NCI-H1694 (cell line): ENCODE measurements around the gene CES1.
"Not testable (repeated sequence)": the region's sequence is repeated elsewhere in the genome, so short reads cannot be mapped to it uniquely, and the experiment has no call there.

Experiments
- DNase-seq: peaks from one replicate; lab custom pipeline; 2025; lab: John Stamatoyannopoulos, UW

Gene CES1

DNA sequence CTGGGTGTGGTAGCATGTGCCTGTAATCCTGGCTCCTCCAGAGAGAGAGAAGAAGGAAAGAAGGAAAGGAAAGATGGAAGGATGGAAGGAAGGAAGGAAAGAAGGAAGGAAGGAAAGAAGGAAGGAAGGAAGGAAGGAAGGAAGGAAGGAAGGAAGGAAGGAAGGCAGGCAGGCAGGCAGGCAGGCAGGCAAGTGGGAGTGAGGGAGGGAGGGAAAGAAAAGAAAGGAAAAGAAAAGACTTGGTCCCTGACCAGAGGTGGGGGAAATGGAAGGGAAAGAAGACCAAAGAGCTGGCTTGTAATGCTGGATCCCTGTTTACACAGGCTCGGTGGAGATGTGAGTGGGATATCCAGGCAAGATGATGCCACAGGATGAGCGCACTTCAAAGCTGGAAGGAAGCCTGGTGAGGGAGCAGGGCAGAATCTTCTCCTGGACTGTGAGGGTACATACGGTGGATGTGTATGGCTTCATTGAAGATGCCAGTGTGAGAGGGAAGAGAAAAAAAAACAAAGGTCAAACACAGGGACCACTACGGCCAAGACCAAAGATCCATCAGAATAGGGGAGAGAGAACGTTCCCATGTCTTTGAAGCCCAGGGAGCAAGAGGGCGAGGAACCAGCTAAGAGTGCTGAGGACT, 2.1 kb downstream of the CES1 start:
- DNase-seq, result no peak

DNA sequence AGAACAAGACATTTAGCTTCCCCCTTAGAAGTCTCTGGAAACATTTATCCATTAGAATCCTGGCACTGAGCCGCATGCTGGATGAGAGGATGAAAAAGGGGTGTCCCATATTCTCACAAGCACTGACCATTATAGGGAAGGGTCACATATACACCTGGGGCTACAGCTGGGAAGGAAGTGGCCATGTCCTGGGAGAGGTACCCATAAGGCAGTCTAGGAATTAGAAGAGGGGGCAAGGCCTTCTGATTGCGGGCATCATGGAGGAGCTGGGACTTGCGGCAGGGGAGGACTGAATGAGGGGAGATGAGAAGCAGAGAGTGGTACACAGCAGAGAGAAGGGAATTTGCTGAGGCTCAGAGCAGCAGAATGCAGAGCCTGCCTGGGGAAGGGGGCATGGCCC, 3.7 kb downstream of the CES1 start:
- not testable (repeated sequence) for DNase-seq

DNA sequence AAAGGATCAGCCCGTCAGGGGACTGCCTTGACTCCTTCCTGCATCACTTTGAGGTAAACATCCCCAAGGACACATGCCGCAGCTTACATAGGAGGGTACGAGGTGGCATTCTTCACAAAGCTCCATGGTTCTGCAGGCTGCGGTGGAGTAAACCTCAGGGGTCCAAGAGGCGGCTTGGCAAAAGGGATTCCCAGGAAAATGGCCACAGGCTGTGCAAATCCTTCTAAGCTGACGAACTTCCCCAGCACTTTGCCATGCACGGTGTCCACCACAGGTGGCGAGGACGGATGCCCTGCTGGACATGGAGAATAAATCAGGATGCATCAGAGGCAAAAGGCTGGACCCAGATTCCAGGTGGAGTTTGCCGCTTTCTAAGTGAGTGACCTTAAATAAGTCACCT, 4.2 kb downstream of the CES1 start:
- no peak for DNase-seq

DNA sequence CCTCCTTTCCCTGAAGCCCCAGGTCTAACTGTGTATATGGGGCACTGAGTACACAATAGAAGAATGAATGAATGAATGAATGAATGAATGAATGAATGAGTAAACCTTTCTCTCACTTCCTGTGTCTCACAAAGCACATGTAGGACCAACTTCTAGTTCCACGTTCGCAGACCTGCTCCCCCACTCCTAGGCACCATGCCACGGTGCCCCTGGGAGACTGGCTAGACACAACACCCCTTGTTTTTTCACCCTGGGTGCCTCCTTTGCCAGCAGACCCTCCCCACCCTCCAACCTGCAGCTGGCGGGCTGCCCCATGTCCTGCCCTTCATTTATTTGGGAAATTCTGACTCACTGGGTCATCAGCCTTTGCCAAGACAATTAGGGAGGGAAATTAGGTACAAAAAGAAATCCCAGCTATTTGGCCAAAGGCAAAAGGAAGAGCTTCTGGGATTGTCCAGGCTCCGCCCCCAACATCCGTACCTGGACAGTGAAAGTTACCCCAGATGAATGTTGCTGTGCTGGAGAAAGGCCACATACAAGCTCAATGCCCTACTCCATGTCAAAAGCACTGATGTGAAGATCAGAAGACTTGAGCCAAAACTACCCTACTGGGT, 7.7 kb downstream of the CES1 start:
- no peak for DNase-seq

DNA sequence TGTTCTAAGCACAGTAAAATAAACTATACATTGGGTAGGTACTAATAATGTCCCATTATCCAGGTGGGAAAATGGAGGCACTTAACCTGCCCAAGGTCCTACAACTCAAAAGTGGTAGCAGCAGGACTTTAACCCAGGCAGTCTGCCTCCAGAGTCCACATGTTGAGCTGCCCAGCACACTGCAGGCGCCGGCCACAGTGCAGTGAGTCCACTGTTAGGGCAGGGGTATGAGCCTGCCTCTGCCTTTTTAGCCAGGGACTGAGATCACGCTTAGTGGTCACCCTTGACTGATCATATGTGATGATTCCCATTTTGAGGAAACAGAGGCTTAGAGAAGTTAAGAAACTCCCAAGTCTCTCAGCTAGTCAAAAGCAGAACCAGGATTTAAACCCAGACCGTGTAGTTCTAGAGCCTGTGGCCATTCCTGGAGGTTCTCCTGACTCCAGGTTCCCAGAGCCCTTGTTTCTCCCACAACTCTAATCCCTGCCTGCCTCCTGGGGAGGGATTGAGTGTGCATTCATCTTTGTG, 8.4 kb downstream of the CES1 start:
- no peak for DNase-seq

DNA sequence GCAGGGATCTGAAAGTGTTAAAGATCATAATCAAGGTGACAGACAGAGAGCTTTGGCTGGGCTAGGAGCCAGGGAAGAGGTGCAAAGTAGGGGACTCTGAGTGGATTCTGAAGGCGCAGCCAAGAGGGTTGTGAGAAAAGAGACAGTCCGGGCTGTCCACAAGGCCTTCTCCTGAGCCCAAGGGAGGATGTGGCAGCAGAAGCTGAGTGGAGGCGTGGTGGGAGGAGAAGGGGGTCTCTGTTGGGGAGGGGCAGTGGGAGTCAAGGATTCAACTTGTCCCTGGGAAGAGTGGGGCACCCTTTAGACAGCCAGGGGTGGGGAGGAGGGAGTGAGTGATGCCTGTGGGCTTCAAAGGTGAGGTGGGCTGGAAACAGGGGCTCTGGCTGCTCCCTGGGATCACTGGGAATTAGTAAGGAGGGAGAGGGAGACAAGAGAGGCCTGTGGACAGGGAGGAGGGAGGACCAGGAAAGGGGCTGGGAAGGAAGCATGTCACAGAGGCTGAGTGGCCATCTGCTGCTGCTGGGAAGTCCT, 10.6 kb downstream of the CES1 start:
- DNase-seq, result no peak

DNA sequence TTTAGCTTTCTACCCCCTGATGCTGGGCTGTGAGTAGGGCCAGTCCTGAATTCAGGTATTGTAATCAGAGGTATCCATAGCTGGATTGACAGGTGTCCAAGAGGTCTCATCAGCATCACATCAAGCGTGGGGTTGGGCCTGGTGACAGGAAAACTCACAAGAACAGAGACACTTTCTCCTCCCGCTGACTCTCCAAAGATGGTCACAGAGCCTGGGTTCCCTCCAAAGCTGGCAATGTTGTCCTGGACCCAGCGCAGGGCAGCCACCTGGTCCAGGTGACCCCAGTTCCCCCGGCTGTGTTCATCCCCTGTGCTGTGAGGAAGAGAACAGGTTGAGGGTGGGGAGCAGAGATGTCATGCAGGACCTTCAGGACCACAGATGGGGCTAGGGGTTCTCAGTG, 11.7 kb downstream of the CES1 start:
- DNase-seq, result no peak

DNA sequence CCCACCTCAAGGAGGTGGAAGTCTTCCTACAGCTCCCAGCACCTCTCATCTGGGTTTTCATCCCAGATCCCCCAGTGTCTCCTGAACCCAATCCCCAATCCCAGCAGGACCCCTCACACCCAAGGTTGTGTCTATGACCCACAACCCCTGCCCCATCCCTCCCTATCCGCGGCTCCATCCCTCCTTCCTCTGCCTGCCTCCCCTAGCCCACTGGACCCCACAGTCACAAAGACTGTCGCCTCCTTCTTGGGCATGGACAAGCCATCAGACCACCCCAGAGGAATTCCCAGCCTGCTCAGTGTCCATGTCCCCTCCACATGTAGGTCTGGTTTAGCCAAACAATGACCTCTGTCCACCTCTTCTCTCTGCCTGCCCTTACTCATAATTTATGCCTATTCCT, 12.3 kb downstream of the CES1 start:
- DNase-seq, result no peak

DNA sequence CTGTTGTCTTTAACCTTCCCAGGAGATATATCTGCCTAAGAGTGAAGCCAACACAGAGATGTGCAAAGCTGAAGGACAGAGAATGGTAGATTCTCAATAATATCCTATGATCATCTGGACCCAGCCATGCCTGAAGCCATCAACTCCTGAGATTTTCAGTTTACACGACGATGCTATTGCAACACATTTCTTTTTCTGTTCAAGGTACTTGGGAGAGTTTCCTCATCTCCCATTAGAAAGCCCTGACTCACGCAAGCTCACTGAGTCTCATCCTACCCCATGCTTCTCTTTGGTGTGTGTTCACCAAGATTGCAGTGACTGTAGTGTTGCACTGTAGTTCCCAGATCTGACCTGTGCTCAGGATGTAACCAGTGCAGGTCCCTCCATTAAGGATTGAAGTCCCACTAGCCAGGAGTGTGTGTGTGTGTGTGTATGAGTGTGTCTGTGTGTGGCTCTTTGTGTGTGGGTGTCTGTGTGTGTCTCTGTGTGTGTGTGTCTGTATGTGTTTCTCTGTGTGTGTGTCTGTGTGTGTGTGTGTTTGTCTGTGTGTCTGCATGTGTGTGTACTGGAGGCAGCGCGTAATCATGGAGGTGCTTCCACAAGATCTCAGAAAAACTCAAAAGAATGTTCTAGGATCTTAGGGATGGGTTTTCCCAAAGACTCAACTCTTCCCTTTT, 15.5 kb downstream of the CES1 start:
- no peak for DNase-seq

DNA sequence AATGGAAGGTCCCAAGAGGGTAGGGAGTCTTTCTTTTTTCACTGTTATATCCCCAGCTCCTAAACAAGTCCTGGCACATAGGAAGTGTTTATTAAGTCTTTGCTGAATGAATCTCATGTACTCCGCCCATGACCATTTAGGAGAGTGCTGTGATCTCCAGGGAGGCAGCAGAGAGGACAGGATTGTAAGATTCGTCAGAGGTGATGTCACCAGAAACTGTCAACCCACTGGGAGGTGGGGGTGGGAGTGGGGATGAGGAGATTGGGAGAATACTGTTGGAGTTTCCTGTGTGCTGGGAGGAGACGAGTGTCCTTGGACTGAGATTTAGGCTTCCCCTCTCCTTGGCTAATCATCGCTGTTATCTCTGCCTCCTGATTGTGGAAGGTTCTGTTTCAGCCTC, 16.7 kb downstream of the CES1 start:
- not testable (repeated sequence) for DNase-seq

DNA sequence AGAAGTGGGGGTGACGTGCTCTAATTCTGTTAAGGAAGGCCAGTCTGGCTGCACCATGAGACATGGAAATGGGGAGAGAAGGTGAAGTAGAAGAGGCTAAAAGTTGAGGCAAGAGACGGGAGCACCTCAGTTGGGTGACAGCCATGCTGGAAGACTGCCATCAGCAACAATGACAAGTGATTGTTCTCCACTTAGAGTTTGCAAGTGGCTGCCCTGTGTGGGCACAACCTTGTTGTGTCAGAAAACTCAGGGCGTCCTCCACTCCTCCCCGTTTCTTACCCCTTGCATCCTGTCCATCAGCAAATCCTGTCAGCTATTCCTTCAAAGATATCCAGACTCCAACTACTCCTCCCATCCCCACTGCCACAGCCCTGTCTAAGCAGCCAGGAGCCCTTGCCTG, 17.6 kb downstream of the CES1 start:
- DNase-seq, result no peak

DNA sequence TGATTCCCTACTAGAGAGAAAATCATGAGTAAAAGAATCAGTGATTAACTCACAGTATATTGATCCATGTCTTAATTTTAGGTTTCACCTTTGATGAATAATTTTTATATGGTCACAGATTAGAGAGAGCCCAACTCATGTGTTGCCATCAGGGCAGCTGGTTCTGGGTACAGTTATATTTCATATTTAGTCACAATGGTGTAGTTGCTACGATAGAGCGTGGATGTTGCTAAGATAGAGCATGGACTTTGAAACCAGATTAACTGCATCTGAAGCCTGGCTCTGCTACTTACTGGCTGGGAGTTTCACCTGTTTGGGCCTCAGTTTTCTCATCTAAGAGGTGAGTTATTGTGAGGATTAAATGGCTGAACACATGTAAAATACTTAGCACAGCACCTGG, 18.7 kb downstream of the CES1 start:
- not testable (repeated sequence) for DNase-seq

DNA sequence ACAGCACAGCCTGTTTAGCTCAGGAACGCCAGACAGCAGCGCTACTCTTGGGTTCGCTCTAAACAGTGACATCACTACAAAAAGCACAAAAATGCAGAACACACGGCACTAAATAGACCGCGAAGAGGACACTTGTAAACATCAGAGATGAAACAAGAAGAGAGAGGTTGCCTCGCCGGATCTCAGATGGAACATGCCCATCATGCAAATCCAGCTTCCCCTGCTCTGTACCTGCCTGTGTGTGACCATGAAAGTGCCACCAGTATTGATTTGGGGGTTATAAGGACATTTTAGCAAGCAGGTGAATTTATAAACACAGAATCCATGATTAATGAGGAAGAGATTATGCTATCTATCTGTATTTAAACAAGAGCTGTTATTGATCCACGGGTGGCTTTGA, 19.2 kb downstream of the CES1 start:
- DNase-seq, result not testable (repeated sequence)

DNA sequence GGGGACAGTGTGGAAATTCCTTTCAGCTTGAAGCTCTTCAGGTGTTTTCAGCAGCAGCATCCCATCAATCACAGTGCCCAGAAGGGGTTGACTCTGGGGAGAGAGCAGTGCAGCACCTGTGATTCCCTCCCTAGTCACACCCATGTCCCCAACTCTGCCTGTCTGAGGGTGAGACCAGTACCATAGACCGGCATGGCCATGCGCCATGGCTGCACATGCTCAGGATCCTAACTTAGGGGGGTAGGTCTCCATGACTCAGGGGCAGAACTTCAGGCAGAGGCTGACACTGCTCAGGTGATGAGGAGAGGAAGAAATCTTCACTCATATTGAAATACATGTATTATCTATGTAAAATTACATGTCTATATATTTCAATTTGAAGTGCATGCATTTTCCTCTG, 19.9 kb downstream of the CES1 start:
- DNase-seq, result no peak

DNA sequence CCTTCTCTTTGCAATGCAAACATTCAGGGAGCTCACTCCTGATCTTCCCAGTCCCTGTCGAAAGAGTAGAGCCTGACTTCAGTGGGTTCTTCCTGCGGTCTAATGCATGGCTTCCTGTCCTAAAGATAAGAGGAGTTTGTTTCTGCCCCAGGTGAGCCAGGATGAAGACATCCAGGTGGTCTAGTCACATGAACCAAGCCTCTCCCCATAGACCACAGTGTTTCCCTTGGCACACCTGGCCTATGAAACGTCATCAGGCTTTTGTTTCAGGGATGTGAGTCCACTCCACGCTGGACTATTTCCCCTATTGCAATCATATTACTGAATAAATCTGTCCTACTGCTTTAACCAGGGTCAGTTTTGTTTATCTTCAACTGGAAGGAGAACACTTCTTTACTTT, 21.1 kb downstream of the CES1 start:
- DNase-seq, result no peak

DNA sequence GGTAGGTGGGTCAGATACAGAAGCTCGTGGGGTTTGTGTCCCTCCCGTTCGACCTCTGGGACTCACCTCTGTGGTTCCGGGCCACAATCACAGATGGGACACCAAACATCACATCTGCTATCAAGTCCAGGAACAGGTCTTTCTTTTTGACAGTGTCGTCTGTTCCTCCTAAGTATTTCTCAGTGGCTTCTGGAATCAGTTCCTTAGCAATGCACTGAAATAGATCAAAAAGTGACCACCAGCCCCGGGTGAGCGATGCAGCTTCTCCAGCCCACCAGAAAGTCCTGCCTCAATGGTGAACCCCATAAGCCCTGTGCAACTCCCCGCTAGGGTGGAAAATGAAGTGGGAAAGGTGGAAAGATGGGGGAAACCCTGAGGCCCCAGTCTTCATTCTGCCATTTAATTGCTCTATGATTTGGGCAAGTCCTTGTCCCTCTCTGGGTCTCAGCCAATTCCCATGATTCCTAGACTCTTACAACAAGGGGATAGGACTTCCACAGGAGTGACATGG, 22.4 kb downstream of the CES1 start:
- DNase-seq, result no peak

DNA sequence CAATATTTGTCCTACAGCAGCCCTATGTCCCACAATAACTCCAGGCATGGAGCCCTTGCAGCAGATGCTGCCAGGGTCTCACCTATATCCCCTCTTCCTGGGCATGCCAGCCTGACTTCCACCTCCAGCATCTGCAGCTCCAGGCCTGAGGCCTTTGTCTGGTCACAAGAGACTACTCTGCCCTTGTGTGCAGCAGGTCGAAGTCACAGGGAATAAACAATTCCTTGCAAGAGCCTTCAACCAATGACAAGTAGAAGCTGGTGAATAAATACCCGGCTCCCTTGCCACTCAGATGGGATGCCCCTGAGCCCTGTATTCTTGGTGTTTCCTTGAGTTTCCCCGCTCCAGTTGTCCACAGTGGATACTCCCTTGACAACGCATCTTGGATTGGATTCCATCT, 23.0 kb downstream of the CES1 start:
- DNase-seq, result no peak

DNA sequence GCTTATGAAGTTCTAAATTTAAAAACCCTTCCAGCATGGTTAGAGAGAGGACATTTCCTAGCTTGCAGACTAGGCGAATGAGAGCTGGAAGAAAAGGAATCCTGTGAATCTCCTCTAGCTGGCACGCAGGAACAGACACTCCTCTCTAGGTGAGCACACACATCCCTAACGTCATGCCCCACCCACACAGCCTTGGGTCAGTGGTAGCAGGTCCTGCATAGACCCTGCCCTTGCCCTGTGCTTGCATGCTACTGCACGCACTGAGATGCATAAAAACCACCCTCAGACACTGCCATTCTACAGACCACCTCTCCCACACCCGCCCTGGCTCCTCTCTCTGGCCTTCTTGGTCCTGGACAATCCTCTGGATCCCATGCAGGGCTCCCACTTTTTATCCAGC, 23.5 kb downstream of the CES1 start:
- no peak for DNase-seq

DNA sequence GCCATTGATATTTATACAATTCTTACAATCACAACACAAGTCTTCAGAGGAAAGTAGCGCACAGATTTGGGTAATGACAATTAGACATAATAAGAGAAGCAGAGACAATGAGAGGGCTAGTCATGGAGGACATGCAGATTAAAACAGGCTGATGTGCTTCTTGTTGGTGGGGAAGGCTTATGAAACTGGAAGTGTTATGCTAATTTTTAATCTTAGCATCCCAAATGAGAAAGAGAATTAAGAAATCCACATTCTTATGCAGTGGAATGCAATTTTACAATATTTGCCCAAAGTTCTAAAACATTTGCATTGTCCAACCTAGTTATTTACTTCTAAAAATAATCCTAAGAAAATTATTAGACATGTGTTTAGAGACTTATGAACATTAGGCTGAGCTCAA, 24.6 kb downstream of the CES1 start:
- DNase-seq, result not testable (repeated sequence)

DNA sequence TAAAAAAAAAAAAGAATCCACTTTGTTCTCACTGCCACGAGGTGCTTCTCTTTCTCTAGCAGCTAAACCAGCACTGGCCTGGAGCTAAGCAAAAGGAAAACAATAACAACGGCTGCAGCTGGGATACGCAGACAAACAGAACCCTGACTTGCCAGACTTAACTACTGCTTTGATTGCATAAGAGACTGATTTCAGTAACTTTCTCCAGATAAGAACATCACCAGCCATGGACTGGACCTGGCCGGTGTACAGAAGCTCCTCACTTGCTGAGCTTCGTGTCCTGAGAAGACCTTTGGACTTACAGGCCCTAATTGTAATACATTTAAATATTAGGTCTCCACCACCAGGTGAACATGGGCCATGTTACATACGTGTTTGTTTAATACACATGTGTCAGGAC, 27.8 kb downstream of the CES1 start:
- DNase-seq, result not testable (repeated sequence)

DNA sequence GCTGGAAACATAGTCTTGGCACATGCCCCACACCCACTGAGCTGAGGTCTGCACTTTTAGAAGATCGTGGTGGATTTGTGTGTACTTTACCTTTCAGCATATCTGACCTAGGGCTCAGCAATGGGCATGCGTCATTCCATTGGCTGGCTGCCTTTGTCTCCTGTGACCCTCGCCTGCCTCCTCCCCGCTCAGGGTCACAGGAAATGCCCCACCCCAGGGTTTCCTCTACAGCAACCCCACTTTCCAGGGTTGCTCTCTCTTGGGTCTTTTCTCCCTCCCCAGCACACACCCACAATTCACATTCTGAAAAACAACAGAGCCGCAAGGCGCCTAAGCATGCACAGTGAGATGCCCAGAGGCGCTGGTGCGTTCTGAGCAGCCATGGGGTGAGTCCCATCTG, 29.2 kb downstream of the CES1 start:
- not testable (repeated sequence) for DNase-seq

DNA sequence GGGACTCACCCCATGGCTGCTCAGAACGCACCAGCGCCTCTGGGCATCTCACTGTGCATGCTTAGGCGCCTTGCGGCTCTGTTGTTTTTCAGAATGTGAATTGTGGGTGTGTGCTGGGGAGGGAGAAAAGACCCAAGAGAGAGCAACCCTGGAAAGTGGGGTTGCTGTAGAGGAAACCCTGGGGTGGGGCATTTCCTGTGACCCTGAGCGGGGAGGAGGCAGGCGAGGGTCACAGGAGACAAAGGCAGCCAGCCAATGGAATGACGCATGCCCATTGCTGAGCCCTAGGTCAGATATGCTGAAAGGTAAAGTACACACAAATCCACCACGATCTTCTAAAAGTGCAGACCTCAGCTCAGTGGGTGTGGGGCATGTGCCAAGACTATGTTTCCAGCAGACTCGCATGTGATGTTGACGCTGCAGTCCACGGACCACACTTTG, 39.9 kb downstream of the CES1 start:
- DNase-seq, result not testable (repeated sequence)

DNA sequence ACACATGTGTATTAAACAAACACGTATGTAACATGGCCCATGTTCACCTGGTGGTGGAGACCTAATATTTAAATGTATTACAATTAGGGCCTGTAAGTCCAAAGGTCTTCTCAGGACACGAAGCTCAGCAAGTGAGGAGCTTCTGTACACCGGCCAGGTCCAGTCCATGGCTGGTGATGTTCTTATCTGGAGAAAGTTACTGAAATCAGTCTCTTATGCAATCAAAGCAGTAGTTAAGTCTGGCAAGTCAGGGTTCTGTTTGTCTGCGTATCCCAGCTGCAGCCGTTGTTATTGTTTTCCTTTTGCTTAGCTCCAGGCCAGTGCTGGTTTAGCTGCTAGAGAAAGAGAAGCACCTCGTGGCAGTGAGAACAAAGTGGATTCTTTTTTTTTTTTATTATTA, 41.4 kb downstream of the CES1 start:
- DNase-seq, result not testable (repeated sequence)
